Neural progenitor cell (in vitro differentiated cells): ENCODE measurements around the gene TMEM139.

Experiments
- CTCF ChIP-seq: fragments of 200-600 bp; sonication (generic); IDR thresholded peaks from 2 replicates; pipeline ENCODE4 v1.5.1; 2017; ENCODE audit warnings: antibody characterized with exemption, mild to moderate bottlenecking
- EZH2 ChIP-seq: fragments of 200-600 bp; sonication (generic); IDR thresholded peaks from 2 replicates; pipeline ENCODE4 v1.6.1; 2017; ENCODE audit warnings: antibody characterized with exemption, mild to moderate bottlenecking, moderate library complexity

- TF ChIP-seq CTCF (no peak), EZH2 (no peak)
Observed at GRCh38 chr7:143243614-143244013, 41.1 kb upstream of the TMEM139 start.
